ENCODE data around the gene KLHDC7B.

GRCh38 chr22:50556703-50557102, 11.0 kb downstream of the KLHDC7B start:
- TF ChIP-seq POLR2A (IDR thresholded peaks at IDR 0.05; ENCODE audit: insufficient read depth in 1 of 2, low read depth in 2 of 2, low read length in 2 of 2) (no peak), ARNTL (CRISPR knock-in tag; IDR thresholded peaks at IDR 0.05) (no peak), ZMAT5 (CRISPR knock-in tag; IDR thresholded peaks at IDR 0.05; ENCODE audit: borderline replicate concordance, low read depth) (no peak), SAFB2 (CRISPR knock-in tag; IDR thresholded peaks at IDR 0.05; ENCODE audit: borderline replicate concordance, low read depth) (no peak), FOXA1 (IDR thresholded peaks at IDR 0.05) (no peak), FOXA1 (CRISPR knock-in tag; IDR thresholded peaks at IDR 0.05) (no peak)
